ENCODE data around the gene XPNPEP1.

DNA sequence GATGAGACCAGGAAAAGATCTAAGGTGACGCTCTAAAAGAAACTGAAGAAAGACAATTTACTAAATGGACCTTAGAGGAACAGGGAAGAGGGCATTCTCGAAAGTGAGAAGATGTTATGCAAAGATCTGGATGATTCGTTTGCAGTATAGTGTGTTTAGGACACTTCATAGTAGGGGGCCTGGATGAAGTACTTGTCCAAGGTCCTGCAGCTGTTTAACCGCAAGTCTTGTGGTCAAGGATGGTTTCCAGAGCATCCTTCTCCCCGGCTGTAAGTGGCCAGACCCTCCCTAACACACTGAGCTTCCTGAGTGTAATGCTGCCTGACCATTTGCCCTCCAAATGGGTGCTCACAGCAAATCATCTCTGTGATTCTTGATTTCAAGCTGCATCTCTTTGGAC lies 101.6 kb downstream of the XPNPEP1 start:
- TF ChIP-seq FOS (IDR thresholded peaks at IDR 0.05; ENCODE audit: low read depth, low read length) (no peak), POLR2A (IDR thresholded peaks at IDR 0.05; ENCODE audit: low read depth, low read length) (no peak), MAZ (IDR thresholded peaks at IDR 0.05; ENCODE audit: borderline replicate concordance, low read depth, low read length) (no peak), BHLHE40 (IDR thresholded peaks at IDR 0.05; ENCODE audit: low read depth, low read length) (no peak), RFX5 (IDR thresholded peaks at IDR 0.05; ENCODE audit: low read depth, low read length) (no peak), CEBPB (IDR thresholded peaks at IDR 0.05; ENCODE audit: low read depth, low read length) (no peak), RCOR1 (IDR thresholded peaks at IDR 0.05; ENCODE audit: insufficient replicate concordance, low read length) (no peak), MXI1 (IDR thresholded peaks at IDR 0.05; ENCODE audit: borderline replicate concordance, low read depth, low read length) (no peak)
- TF ChIP-seq, protein P1, sequence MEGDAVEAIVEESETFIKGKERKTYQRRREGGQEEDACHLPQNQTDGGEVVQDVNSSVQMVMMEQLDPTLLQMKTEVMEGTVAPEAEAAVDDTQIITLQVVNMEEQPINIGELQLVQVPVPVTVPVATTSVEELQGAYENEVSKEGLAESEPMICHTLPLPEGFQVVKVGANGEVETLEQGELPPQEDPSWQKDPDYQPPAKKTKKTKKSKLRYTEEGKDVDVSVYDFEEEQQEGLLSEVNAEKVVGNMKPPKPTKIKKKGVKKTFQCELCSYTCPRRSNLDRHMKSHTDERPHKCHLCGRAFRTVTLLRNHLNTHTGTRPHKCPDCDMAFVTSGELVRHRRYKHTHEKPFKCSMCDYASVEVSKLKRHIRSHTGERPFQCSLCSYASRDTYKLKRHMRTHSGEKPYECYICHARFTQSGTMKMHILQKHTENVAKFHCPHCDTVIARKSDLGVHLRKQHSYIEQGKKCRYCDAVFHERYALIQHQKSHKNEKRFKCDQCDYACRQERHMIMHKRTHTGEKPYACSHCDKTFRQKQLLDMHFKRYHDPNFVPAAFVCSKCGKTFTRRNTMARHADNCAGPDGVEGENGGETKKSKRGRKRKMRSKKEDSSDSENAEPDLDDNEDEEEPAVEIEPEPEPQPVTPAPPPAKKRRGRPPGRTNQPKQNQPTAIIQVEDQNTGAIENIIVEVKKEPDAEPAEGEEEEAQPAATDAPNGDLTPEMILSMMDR (conservative IDR thresholded peaks at IDR 0.05; ENCODE audit: low read depth, low read length), result no peak
- TF ChIP-seq, protein P2, sequence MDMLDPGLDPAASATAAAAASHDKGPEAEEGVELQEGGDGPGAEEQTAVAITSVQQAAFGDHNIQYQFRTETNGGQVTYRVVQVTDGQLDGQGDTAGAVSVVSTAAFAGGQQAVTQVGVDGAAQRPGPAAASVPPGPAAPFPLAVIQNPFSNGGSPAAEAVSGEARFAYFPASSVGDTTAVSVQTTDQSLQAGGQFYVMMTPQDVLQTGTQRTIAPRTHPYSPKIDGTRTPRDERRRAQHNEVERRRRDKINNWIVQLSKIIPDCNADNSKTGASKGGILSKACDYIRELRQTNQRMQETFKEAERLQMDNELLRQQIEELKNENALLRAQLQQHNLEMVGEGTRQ (IDR thresholded peaks at IDR 0.05; ENCODE audit: low read depth, low read length), result no peak

All from IMR-90 (cell line).